K562 (cell line): ENCODE results near the gene FAM20B. TPM values are rescaled to one million over a fixed set of nuclear protein-coding genes. Genes with fewer than 3 reads are reported as not detected.

Source experiments
- BRCA1 ChIP-seq, 2 experiments: fragments of 450-650 bp in 1 of 2; sonication (generic) in 1 of 2; formaldehyde crosslinking in 1 of 2; IDR thresholded peaks; 2 replicates each; pipeline versions ENCODE4 v1.5.0 to v1.6.1; 2017 to 2020; ENCODE audit warnings: mild to moderate bottlenecking in 1 of 2, missing genetic modification reagents in 1 of 2
- CHD4 ChIP-seq: fragments of 200-600 bp; sonication (generic); IDR thresholded peaks from 3 replicates; pipeline ENCODE4 v1.6.1; 2012; ENCODE audit warnings: low read depth, mild to moderate bottlenecking, mixed read lengths, low read length, inconsistent platforms; ENCODE audit not compliant: insufficient read depth, insufficient replicate concordance, poor library complexity, severe bottlenecking
- FOXJ3 ChIP-seq: sonication (generic); formaldehyde crosslinking; IDR thresholded peaks from 2 replicates; pipeline ENCODE4 v1.4.0; 2020; ENCODE audit warnings: mild to moderate bottlenecking, missing genetic modification reagents
- NRF1 ChIP-seq, 2 experiments: fragments of 450-650 bp; IDR thresholded peaks in 1 of 2; conservative IDR thresholded peaks in 1 of 2; 2 replicates each; pipeline ENCODE4 v1.6.1; 2014; ENCODE audit warnings: mild to moderate bottlenecking in 2 of 2
- PML ChIP-seq: IDR thresholded peaks from 2 replicates; pipeline ENCODE4 v1.6.1; 2012; ENCODE audit warnings: low read length, inconsistent platforms
- SMAD2 ChIP-seq: fragments of 150-350 bp; IDR thresholded peaks from 2 replicates; pipeline ENCODE4 v1.6.1; 2014; ENCODE audit warnings: low read depth, mild to moderate bottlenecking, low read length
- SOX6 ChIP-seq: fragments of 450-650 bp; IDR thresholded peaks from 2 replicates; pipeline ENCODE4 v1.6.1; 2014; ENCODE audit warnings: mild to moderate bottlenecking
- YY1 ChIP-seq, 3 experiments: IDR thresholded peaks; 2 replicates each; pipeline ENCODE4 v1.6.1; 2011; ENCODE audit warnings: low read length in 2 of 3, mild to moderate bottlenecking in 2 of 3, moderate library complexity in 2 of 3, borderline replicate concordance in 1 of 3, control low read depth in 1 of 3, low read depth in 1 of 3; ENCODE audit not compliant: insufficient read depth in 3 of 3, insufficient replicate concordance in 2 of 3, control insufficient read depth in 1 of 3, insufficient read length in 1 of 3; ENCODE audit errors: extremely low read depth in 1 of 3
- ZNF133 ChIP-seq: fragments of 250-450 bp; sonication (Bioruptor Pico); IDR thresholded peaks from 2 replicates; pipeline ENCODE4 v1.4.0; 2020; ENCODE audit warnings: mild to moderate bottlenecking
- ZNF146 ChIP-seq: IDR thresholded peaks from one replicate; pipeline ENCODE4 v1.6.1; 2018; ENCODE audit warnings: missing compliant biosample characterization; ENCODE audit not compliant: unreplicated experiment
- ZZZ3 ChIP-seq: fragments of 450-650 bp; IDR thresholded peaks from 2 replicates; pipeline ENCODE4 v1.6.1; 2016; ENCODE audit warnings: antibody characterized with exemption, mild to moderate bottlenecking, moderate library complexity
- polyA plus RNA-seq, 8 experiments: library from polyadenylated mRNA; depleted of rRNA in 4 of 8; stranded (reverse) in 5 of 8; unstranded in 3 of 8; fragments of >200 nt; fragmentation: Nextera tagmentation in 2 of 8; fragmentation: Illumina TruSeq in 1 of 8; extraction: Ambion mirVana in 2 of 8; extraction: Trizol in 1 of 8; gene quantifications; 2 replicates each; pipeline versions ENCODE4 v1.2.1 to v1.2.3, GENCODE V29; 2011 to 2014; ENCODE audit warnings: inconsistent platforms in 1 of 8, missing spikeins in 1 of 8
- total RNA-seq, 7 experiments: library from RNA; depleted of rRNA in 6 of 7; stranded (reverse); fragments of >200 nt in 6 of 7; fragmentation: Illumina TruSeq in 2 of 7; extraction: Trizol in 2 of 7; gene quantifications; 2 replicates each; pipeline versions ENCODE4 v1.2.1 to v1.2.3, GENCODE V29; 2011 to 2021; ENCODE audit warnings: low replicate concordance in 1 of 7
- TF ChIP-seq, protein P1 (sequence below): sonication (generic); formaldehyde crosslinking; IDR thresholded peaks from 2 replicates; pipeline ENCODE4 v1.8.1; 2023; ENCODE audit warnings: mild to moderate bottlenecking, missing genetic modification reagents
- TF ChIP-seq, protein P2 (sequence below), 2 experiments: fragments of 450-650 bp in 1 of 2; sonication (generic) in 1 of 2; formaldehyde crosslinking; conservative IDR thresholded peaks; 2 replicates each; pipeline versions ENCODE4 v1.4.0 to v1.8.1; 2020 to 2022; ENCODE audit warnings: mild to moderate bottlenecking in 1 of 2, missing genetic modification reagents in 1 of 2

FAM20B gene
- total and polyA plus RNA-seq, 9 of the 15 experiments (the other 6 are each of a cell fraction or from before 2014, with no cell fraction given), result 7.2 to 67.5 (median 42.9) TPM

GRCh38 chr1:179038528-179039281, 13.0 kb downstream of the FAM20B start (continued):
- TF ChIP-seq ZNF146 (CRISPR knock-in tag), result no peak
- no peak for TF ChIP-seq BRCA1 (IDR thresholded peaks at IDR 0.05)
- TF ChIP-seq BRCA1 (CRISPR knock-in tag; IDR thresholded peaks at IDR 0.05), result no peak
- TF ChIP-seq YY1 (IDR thresholded peaks at IDR 0.05; ENCODE audit: borderline replicate concordance in 1 of 3, control insufficient read depth in 1 of 3, extremely low read depth in 1 of 3, insufficient read depth in 3 of 3, insufficient read length in 1 of 3, insufficient replicate concordance in 2 of 3, low read depth in 1 of 3, low read length in 2 of 3), result no peak
- TF ChIP-seq NRF1 (conservative IDR thresholded peaks at IDR 0.05 in 1 of 2, IDR thresholded peaks at IDR 0.05 in 1 of 2), result no peak
- TF ChIP-seq SOX6, result peak; percentile 70; the same call in 1 of the 2 replicates
- TF ChIP-seq ZZZ3, result no peak
- TF ChIP-seq, protein P1, sequence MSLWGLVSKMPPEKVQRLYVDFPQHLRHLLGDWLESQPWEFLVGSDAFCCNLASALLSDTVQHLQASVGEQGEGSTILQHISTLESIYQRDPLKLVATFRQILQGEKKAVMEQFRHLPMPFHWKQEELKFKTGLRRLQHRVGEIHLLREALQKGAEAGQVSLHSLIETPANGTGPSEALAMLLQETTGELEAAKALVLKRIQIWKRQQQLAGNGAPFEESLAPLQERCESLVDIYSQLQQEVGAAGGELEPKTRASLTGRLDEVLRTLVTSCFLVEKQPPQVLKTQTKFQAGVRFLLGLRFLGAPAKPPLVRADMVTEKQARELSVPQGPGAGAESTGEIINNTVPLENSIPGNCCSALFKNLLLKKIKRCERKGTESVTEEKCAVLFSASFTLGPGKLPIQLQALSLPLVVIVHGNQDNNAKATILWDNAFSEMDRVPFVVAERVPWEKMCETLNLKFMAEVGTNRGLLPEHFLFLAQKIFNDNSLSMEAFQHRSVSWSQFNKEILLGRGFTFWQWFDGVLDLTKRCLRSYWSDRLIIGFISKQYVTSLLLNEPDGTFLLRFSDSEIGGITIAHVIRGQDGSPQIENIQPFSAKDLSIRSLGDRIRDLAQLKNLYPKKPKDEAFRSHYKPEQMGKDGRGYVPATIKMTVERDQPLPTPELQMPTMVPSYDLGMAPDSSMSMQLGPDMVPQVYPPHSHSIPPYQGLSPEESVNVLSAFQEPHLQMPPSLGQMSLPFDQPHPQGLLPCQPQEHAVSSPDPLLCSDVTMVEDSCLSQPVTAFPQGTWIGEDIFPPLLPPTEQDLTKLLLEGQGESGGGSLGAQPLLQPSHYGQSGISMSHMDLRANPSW (CRISPR knock-in tag), result no peak
- no peak for TF ChIP-seq SMAD2
- TF ChIP-seq CHD4, result no peak
- TF ChIP-seq ZNF133 (CRISPR knock-in tag), result no peak
- TF ChIP-seq, protein P2, sequence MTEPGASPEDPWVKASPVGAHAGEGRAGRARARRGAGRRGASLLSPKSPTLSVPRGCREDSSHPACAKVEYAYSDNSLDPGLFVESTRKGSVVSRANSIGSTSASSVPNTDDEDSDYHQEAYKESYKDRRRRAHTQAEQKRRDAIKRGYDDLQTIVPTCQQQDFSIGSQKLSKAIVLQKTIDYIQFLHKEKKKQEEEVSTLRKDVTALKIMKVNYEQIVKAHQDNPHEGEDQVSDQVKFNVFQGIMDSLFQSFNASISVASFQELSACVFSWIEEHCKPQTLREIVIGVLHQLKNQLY (CRISPR knock-in tag; conservative IDR thresholded peaks at IDR 0.05), result no peak
- no peak for TF ChIP-seq PML
- TF ChIP-seq FOXJ3, result no peak
